PC-3 (cell line): ENCODE measurements around the gene MRI1. TPM values are rescaled to one million over a fixed set of nuclear protein-coding genes. Genes with fewer than 3 reads are reported as not detected.
"Not testable (repeated sequence)": the region's sequence is repeated elsewhere in the genome, so short reads cannot be mapped to it uniquely, and the experiment has no call there.

Source experiments
- ATAC-seq: fragments of 200-7000 bp; cut with Tn5 transposase; 2 replicates; pipeline ENCODE4 v1.9.1; 2020; ENCODE audit warnings: mild to moderate bottlenecking, moderate library complexity
- BruUV-seq: library from RNA; stranded (reverse); fragments of 400-500 nt; replicated peaks from 2 replicates; lab custom pipeline; 2021; lab: Mats Ljungman, UMichigan
- CTCF ChIA-PET: fragments of 300-600 bp; sonication (Branson Sonifier 250); formaldehyde crosslinking; loops from one replicate; lab custom pipeline; 2022; ENCODE audit warnings: antibody characterized with exemption; lab: Charles Lee
- POLR2A ChIA-PET: fragments of 300-600 bp; sonication (Branson Sonifier 250); formaldehyde crosslinking; loops from one replicate; lab custom pipeline; 2022; ENCODE audit warnings: antibody characterized with exemption; ENCODE audit not compliant: unreplicated experiment; lab: Charles Lee
- DNase-seq: peaks from one replicate; pipeline ENCODE4 v3.0.0-alpha.2; 2015
- H2AFZ ChIP-seq: fragments of 300-600 bp; sonication (generic); 2 replicates; pipeline ENCODE4 v1.6.0; 2016; ENCODE audit warnings: antibody characterized with exemption, low read length
- H3F3A ChIP-seq: fragments of 300-600 bp; sonication (generic); one replicate; pipeline ENCODE4 v1.6.0; 2017; ENCODE audit warnings: antibody characterized with exemption, low read length, control low read depth, mild to moderate bottlenecking; ENCODE audit not compliant: unreplicated experiment
- H3K27ac ChIP-seq: fragments of 300-600 bp; sonication (generic); 2 replicates; pipeline ENCODE4 v1.5.1; 2016; ENCODE audit warnings: mild to moderate bottlenecking, low read length
- H3K27me3 ChIP-seq: fragments of 300-600 bp; sonication (generic); 2 replicates; pipeline ENCODE4 v1.6.1; 2016; ENCODE audit warnings: low read length, mixed read lengths
- H3K36me3 ChIP-seq: fragments of 300-600 bp; sonication (generic); 2 replicates; pipeline ENCODE4 v1.6.1; 2016; ENCODE audit warnings: low read depth, mixed run types, low read length, mixed read lengths
- H3K4me1 ChIP-seq: fragments of 300-600 bp; sonication (generic); 2 replicates; pipeline ENCODE4 v1.5.1; 2016; ENCODE audit warnings: low read length; ENCODE audit not compliant: insufficient read depth
- H3K4me2 ChIP-seq: fragments of 300-600 bp; sonication (generic); 2 replicates; pipeline ENCODE4 v1.6.0; 2016; ENCODE audit warnings: low read length
- H3K4me3 ChIP-seq: fragments of 300-600 bp; sonication (generic); 2 replicates; pipeline ENCODE4 v1.5.1; 2016; ENCODE audit warnings: mild to moderate bottlenecking, low read length, mixed read lengths
- H3K79me2 ChIP-seq: fragments of 300-600 bp; sonication (generic); 2 replicates; pipeline ENCODE4 v1.6.1; 2017; ENCODE audit warnings: low read length, mixed read lengths
- H3K9ac ChIP-seq: fragments of 300-600 bp; sonication (generic); 2 replicates; pipeline ENCODE4 v1.6.0; 2016; ENCODE audit warnings: mild to moderate bottlenecking, low read length
- H3K9me2 ChIP-seq: fragments of 300-600 bp; sonication (generic); replicated peaks from 2 replicates; pipeline ENCODE4 v1.6.1; 2016; ENCODE audit warnings: mixed run types, low read length, mixed read lengths
- H3K9me3 ChIP-seq: fragments of 300-600 bp; sonication (generic); 2 replicates; pipeline ENCODE4 v1.6.1; 2016; ENCODE audit warnings: low read length, mixed read lengths
- H4K20me1 ChIP-seq: fragments of 300-600 bp; sonication (generic); 2 replicates; pipeline ENCODE4 v1.6.1; 2016; ENCODE audit warnings: low read length, mixed read lengths
- EZH2 ChIP-seq: fragments of 300-600 bp; sonication (generic); IDR thresholded peaks from one replicate; pipeline ENCODE4 v1.6.1; 2017; ENCODE audit warnings: antibody characterized with exemption, mild to moderate bottlenecking, low read length; ENCODE audit not compliant: unreplicated experiment
- EZH2phosphoT487 ChIP-seq: fragments of 300-600 bp; sonication (generic); IDR thresholded peaks from 2 replicates; pipeline ENCODE4 v1.6.1; 2018; ENCODE audit warnings: mild to moderate bottlenecking, antibody characterized with exemption, low read length, borderline replicate concordance
- intact Hi-C: fragments of 100-400 bp; cut with micrococcal nuclease; formaldehyde crosslinking; loops from 2 replicates; pipeline ENCODE4 v1.9.0; 2023
- total RNA-seq: library from RNA; depleted of rRNA; stranded (reverse); fragments of >200 nt; gene quantifications from 2 replicates; pipeline ENCODE4 v1.2.3, GENCODE V29; 2014
- TF ChIP-seq, protein P1 (sequence below): fragments of 300-600 bp; sonication (generic); conservative IDR thresholded peaks from 2 replicates; pipeline ENCODE4 v1.5.1; 2017; ENCODE audit warnings: antibody characterized with exemption, low read depth, mild to moderate bottlenecking, low read length

The MRI1 gene
- total RNA-seq, 1 experiment from 2014 or later: 85.2 TPM

DNA sequence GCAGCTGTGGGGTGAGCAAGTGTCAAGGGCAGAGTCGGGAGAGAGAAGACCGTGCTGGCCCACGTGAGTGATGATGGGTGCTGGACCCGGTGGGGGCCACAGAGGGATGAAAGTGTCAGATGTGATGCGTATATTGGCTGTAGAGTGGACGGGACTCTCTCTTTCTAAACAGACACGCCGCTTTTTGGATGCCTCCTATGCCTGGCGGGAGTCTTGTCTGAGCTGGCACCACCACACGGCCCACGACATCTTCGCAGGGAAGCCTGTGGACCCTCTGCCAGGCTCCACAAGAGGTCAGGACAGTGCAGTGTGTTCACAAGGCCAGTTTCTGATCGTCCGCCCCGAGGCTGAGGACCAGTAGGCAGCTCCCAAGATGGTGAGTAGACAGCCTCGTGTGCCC lies 12.9 kb upstream of the MRI1 start:
- TF ChIP-seq EZH2 (no peak), EZH2phosphoT487 (no peak)
- TF ChIP-seq, protein P1, sequence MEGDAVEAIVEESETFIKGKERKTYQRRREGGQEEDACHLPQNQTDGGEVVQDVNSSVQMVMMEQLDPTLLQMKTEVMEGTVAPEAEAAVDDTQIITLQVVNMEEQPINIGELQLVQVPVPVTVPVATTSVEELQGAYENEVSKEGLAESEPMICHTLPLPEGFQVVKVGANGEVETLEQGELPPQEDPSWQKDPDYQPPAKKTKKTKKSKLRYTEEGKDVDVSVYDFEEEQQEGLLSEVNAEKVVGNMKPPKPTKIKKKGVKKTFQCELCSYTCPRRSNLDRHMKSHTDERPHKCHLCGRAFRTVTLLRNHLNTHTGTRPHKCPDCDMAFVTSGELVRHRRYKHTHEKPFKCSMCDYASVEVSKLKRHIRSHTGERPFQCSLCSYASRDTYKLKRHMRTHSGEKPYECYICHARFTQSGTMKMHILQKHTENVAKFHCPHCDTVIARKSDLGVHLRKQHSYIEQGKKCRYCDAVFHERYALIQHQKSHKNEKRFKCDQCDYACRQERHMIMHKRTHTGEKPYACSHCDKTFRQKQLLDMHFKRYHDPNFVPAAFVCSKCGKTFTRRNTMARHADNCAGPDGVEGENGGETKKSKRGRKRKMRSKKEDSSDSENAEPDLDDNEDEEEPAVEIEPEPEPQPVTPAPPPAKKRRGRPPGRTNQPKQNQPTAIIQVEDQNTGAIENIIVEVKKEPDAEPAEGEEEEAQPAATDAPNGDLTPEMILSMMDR: no peak
- BruUV-seq: no TSS peak
- POLR2A ChIA-PET: no interaction called here

DNA sequence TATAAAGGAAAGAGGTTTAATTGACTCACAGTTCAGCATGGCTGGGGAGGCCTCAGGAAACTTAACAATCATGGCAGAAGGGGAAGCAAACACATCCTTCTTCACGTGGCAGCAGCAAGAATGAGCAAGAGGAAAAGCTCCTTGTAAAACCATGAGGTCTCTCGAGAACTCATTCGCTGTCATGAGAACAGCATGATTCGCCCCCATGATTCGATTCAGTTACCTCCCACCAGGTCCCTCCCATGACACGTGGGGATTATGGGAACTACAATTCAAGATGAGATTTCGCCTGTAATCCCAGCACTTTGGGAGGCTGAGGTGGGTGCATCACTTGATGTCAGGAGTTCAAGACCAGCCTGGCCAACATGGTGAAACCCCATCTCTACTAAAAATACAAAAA lies 10.7 kb upstream of the MRI1 start:
- H3K9me2 ChIP-seq, H4K20me1 ChIP-seq, H3K4me1 ChIP-seq, H3K9me3 ChIP-seq, H3F3A ChIP-seq, H3K9ac ChIP-seq, BruUV-seq, H3K27ac ChIP-seq, H2AFZ ChIP-seq, POLR2A ChIA-PET, H3K27me3 ChIP-seq, ATAC-seq, H3K4me2 ChIP-seq, DNase-seq, intact Hi-C loops, CTCF ChIA-PET, H3K4me3 ChIP-seq: not testable (repeated sequence)
- Histone ChIP-seq H3K79me2 (peaks cover 13% of the 10 kb centered on the region), H3K36me3 (peaks cover 25% of the 10 kb centered on the region)

More for the DNA sequence above, 12.9 kb upstream of the MRI1 start:
- no peaks in the 10 kb centered on the region for H3K9me3 ChIP-seq
- H3K27ac ChIP-seq: no peak overlapping the region
- H2AFZ ChIP-seq: no peak overlapping the region
- no peak for DNase-seq
- no peak overlapping the region for H3K9ac ChIP-seq
- H3K79me2 ChIP-seq: peaks cover 21% of the 10 kb centered on the region
- intact Hi-C loops: no loop called here
- CTCF ChIA-PET: no interaction called here
- no peak for ATAC-seq
- H3K4me1 ChIP-seq: peaks cover 8% of the 10 kb centered on the region; the same call in 1 of the 2 replicates
- peaks cover 11% of the 10 kb centered on the region; the same call in 1 of the 2 replicates for H3K36me3 ChIP-seq
- H3K4me2 ChIP-seq: no peak overlapping the region
- H3K4me3 ChIP-seq: no peak overlapping the region
- H3K9me2 ChIP-seq: no peaks in the 10 kb centered on the region
- H3K27me3 ChIP-seq: no peaks in the 10 kb centered on the region
- H3F3A ChIP-seq: no peaks in the 10 kb centered on the region
- H4K20me1 ChIP-seq: no peaks in the 10 kb centered on the region

DNA sequence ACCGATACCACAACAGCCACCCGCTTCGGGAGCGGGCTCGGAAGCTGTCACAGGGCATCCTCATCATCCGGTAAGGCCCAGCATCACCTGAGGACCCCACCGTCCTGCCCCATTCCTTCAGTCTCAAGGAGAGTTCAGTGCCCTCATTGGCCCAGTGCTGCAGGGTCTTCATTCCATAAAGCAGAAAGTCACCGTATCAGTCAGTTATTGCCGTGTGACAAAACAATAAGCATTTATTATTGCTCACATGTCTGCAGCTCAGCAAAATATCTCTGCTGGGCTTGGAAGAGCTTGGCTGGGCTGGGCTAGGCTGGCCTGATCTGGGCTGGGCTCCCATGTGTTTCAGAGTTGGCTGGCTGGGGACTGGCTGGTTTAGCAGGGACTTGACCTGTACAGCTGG lies 8.1 kb upstream of the MRI1 start:
- CTCF ChIA-PET: no interaction called here
- no peak overlapping the region for H2AFZ ChIP-seq
- TF ChIP-seq, protein P1: no peak
- TF ChIP-seq EZH2 (no peak), EZH2phosphoT487 (no peak)
- intact Hi-C loops: no loop called here
- H3K79me2 ChIP-seq: no peaks in the 10 kb centered on the region
- no peaks in the 10 kb centered on the region for H3K9me2 ChIP-seq
- no peak overlapping the region for H3K4me3 ChIP-seq
- peaks cover 31% of the 10 kb centered on the region for H3K36me3 ChIP-seq
- H3K27me3 ChIP-seq: no peaks in the 10 kb centered on the region
- no peak for DNase-seq
- H3K4me1 ChIP-seq: no peaks in the 10 kb centered on the region
- BruUV-seq: no TSS peak
- no peak overlapping the region for H3K27ac ChIP-seq
- H4K20me1 ChIP-seq: no peaks in the 10 kb centered on the region
- H3F3A ChIP-seq: no peaks in the 10 kb centered on the region
- ATAC-seq: no peak
- no peak overlapping the region for H3K4me2 ChIP-seq
- no peaks in the 10 kb centered on the region for H3K9me3 ChIP-seq
- POLR2A ChIA-PET: no interaction called here
- no peak overlapping the region for H3K9ac ChIP-seq
